CD4-positive, alpha-beta T cell treated with Interleukin-6 at 100 ng/mL for 8 hours (primary cell): Measurements from ENCODE around the gene TMEM186.
"Not testable (repeated sequence)": the region's sequence is repeated elsewhere in the genome, so short reads cannot be mapped to it uniquely, and the experiment has no call there.

Experiments
- DNase-seq: peaks from one replicate; pipeline ENCODE4 v3.0.0-alpha.2; 2020; ENCODE audit warnings: mixed read lengths, low spot score

Gene TMEM186

DNA sequence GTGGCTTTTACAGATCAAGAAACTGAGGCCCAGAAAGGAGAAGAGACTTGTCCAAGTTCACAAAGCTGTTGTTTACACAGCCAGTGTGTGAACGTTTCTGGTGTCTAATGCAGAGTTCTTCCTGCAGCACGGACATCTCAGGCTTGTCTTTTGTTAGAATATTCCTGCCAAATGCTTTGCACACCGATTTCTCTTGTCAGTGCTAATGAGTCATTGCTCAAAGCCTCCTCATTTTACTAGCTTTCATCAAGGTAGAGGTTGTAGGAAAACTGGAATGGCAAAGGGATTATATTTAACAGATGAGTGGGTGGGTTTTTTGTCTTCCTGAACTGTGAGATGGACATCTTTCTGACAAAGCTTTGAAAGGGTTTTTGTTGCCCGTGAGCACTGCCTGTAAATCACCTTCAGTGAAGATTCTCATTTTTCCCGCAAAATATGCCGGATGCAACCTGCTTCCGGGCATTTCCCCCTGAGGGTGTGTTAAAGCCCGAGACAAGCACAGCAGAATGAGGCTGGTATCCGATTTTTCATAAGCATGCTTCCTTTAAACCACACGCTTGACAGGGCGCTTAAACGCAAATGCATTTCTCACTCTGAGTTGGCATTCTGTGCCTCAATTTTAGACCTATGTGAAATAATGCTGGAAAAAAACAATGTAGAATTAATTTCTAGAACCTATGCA lies 14.9 kb upstream of the TMEM186 start:
- DNase-seq: no peak

DNA sequence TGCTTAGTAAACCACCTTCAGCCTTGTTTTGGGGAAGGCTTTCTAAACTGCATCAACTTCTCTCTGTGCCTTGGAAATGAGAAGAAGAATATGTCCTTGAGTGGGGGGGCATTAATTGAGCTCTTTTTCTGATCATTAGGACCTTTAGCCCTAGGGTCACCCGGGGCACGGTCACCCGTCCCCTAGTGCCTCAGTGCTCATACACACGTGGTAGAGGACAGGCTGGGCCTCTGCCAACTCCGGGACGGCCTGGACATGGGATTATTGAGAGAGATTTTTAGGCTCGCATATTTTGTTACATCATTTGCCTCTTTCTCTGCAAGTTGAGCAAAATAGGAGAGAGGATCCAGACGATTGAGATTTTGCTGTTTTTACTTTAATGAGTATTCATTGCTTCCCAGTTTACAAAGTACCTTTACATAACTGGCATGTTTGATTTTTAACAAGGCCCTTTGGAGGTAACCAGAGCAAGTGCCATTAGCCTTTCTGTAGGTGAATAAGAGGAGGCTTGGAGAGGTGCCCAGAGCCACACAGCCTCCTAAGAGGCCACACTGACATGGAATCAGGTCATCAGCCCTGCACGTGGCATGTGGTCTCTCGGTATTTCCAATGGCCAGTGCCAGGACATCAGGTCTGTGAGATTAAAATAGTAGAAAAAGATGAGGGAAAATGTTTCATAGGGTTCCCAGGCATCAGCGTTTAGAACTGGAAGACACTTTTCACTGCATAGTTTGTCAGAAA lies 11.3 kb upstream of the TMEM186 start:
- no peak for DNase-seq

DNA sequence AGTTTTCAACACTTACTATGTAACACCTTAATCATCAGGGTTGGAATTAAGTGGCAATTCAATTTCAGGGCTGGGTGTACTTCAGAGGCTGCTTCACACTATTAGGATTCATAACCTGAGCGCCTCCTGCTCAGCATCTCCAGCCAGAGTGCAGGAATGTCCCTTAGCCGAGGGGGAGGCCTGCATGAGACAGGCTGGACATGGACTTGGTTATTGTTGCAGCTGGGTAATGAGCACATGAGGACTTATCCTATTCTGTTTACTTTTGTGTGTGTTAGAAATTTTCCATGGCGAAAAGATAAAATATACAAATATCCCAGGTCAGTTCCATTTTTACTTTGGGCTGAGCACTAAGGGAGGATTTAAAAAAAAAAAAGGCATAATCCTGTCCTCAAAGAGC lies 10.6 kb upstream of the TMEM186 start:
- DNase-seq: no peak

DNA sequence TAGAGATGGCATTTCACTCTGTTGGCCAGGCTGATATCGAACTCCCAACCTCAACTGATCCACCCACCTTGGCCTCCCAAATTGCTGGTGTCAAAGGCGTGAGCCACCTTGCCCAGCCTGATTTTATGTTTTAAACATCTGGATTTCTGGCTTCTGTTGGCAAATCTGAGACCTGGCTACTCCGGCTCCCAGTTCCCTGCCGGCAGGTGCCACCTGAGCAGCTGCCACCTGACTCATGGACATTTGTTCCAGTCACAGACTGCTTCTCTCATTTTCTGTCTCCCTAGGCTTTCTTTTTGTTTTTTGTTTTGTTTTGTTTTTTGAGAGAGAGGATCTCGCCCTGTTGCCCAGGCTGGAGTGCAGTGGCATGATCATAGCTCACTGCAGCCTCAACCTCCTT lies 9.8 kb upstream of the TMEM186 start:
- no peak for DNase-seq

DNA sequence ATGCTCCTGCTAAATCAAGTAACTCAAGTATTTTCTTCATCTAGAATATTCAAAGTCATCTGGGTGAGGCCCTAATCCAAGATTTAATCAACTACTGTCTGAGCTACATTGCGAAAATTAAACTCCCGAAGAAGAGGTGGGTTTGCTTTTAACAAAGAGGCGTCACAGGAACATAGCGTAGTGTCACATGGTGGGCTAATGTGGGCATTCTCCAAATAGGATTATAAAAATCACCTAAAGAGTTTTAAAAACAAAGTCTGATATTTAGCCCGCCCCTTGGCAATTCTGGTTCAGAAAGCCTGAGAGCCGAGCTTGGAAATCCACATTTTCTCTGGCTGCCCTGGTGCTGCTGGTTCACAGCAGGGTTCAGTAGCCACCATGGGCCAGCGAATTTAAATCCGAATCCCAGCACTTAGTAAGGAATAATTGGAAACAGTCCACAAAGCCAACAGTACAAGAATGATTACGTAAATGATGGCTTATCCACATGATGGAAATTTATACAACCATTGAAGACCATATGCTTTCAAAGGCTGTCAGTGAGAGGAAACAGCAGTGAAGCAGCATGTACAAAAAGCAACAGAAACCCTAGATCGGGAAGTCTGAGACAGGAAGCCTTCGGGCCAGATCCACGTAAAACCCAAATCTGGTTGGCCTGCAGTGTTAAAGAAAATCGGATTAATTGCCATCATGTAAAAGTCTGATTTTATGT lies 9.0 kb upstream of the TMEM186 start:
- no peak for DNase-seq

DNA sequence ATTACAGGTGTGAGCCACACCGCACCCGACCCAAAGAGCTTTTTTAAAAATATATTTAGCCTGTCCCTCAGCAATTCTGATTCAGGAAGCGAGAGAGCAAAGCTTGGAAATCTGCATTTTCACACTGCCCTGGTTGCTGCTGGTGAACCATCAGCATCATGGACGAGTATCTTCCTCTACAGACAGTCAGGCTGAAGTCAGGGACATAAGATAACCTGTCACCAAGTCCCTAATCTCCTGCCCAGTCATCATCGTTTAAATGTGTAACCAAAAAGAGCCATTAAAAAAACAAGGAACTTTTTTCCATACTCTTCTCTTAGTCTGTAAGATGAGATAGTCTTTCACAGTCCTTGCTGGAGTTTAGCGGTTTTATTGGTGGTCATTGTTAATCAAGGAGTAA lies 6.9 kb upstream of the TMEM186 start:
- DNase-seq: no peak

DNA sequence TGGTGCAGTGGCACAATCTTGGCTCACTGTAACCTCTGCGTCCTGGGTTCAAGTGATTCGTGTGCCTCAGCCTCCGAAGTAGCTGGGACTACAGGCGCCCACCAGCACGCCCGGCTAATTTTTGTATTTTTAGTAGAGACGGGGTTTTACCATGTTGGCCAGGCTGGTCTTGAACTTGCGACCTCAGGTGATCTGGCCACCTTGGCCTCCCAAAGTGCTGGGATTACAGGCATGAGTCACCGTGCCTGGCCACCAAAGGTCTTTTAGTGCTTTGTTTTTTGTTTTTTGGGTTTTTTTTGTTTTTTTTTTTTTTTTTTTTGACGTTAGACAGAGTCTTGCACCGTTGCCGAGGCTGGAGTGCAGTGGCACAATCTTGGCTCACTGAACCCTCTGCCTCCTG lies 6.3 kb upstream of the TMEM186 start:
- DNase-seq: not testable (repeated sequence)

DNA sequence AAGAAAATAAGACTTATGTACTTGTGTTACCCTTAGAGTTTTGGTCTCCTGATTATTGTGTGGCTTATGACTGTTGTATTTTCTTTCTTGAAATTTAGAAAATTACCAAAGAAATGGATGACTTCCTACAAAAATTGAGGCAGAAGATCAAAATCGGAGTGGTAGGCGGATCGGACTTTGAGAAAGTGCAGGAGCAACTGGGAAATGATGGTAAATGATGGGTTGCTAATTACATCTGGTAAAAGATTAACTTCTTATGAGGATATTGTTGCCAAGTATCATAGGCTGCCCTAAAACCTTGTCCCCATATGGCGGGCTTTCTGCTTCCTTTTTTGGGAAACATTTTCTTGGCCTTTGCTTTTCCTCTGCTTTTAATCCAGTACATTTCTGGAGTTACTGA lies 4.3 kb upstream of the TMEM186 start:
- no peak for DNase-seq

DNA sequence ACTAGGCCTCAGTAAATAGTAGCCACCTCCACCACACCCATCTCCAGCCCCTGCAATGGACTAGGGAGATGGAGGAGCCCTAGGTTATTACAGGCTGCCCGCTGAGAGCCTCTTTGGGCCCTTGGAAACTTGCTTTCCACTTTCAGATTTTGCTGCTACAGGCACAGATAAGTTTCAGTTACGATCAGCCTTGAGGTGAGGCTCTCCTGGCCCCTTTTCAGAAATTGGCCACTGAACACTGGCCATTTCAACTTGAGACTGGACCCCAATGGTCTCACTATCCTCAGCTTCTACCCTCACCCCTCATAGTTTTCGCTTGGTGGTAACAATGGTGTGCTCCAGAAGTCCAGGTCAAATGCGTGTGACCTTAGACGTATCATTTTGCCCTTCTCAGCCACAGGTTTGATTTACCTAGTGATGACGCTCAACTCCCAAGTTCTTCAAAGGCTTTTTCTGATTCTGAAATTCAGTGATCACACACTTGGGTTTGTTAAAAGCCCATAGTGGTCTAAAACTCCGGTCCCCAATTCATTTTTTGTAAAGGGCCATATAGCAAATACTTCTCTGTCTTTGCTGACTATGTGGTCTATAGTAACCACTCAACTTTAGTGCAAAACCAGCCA lies 1.2 kb upstream of the TMEM186 start:
- no peak for DNase-seq

DNA sequence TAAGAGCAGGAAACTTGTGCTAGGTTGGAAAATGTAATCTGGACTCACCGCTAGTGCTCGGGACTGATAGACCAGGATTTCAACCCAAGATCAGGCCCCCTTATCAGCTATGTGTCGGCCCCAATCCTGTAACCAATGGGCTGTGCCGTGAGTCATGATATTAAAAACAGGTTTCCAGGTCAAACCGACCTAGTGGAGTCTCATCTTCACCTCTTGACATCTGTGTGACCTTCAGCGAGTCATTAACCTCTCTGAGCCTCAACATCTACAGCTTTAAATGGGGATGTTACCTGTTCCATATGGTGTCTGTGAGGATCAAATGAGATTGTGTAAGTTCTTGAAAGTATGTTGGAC lies 712 bp upstream of the TMEM186 start:
- DNase-seq: no peak

DNA sequence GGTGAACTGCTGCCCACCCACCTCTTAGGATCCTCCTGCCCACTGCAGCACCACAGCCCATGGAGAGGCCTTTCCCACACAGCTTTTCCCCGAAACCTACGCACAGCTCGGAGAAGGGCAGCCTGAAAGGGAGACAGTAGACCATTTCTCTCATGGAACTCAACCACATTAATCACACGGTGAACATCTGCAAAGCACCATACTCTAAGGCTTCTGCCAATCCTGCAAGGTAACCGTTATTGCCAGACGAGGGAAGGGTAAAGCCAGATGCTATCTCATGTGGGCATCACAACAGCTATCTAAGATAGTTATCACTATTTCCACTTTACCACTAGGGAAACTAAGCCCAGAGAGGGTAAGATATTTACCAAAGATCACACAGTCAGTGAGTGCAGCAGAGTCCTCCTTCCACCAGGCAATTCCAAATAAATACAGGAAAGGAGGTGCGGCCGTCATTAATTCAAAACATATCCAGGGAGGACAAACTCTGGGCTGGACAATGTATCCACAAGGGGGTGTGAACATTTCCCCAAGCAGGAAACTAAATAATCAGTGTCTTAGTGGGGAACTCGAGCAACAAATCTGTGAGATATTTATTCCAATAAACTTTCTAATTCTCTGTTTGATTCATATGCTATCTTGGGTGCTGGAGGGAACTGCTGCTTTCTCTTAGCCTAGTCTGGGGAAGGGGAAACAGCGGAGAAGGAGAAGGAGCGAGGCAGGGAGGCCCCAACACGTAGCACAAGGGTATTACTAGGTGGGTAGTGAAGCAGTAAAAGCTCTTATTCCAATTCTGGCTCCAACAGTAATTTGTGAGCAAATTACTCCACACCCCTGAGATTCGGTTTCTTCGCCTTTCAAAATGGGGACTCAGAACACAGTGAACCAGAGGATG lies 723 bp downstream of the TMEM186 start:
- DNase-seq: no peak

DNA sequence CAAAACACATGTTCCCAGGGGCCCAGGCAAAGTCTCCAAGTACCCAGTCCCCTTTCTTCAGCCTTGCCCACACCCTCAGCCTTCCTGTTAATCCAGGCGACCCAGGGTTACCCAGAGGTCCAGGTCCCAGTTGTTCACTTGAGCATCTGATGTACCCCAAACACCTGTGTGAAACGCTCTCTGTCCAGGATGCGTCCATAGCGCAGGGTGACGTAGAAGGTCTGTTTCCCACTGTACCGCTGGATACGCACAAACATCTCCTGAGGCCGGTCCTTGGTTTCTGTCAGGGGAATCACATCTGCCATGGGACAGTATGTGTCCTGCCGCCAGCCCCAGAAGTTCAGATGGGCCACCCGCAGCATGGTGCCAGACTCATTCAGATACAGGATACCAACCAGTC lies 1.6 kb downstream of the TMEM186 start:
- DNase-seq: no peak

DNA sequence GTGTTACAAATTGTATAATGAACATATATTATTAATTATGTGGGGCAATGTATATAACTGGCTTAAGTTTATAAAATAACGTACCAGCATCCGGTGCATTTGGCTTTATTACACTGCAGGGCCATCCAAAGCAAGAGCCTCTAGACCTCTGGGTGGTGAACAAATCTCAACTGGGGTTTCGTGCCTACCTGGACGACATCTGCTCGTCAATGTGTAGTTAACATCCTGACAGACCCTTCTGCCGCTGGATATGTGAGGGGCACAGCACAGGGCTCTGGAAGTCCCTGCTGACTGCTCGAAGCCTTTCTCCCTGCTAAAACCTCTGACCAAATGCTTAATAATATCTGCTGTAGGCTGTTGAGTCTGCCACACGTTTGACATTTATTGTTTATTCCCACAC lies 2.3 kb downstream of the TMEM186 start:
- DNase-seq: no peak

DNA sequence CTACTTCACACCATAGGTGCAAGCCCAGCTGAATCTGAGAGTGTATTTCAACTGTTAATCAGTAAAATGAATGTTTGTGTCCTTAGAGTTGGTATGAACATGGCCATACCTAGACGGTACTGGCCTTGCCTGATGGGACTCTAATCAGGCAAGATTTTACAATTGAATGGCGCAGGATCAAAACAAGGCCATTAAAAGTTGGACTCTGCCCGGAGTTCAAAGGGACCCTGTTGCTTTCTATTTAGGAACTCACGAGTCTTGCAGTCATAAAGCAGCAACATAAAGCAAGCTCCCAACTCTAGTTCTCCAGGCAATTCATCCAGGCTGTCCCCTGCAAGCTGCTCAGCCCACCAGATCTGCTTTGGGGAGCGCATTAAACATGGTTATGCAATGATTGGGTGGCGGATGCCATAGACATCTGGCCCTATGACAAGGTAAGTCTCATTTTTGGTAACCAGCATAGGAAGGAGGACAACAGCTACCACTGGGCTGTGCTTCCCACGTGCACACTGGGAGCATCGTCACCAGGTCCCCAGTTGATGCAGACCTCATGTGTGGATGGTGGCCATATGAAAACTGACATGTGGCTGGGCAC lies 8.8 kb downstream of the TMEM186 start:
- no peak for DNase-seq

DNA sequence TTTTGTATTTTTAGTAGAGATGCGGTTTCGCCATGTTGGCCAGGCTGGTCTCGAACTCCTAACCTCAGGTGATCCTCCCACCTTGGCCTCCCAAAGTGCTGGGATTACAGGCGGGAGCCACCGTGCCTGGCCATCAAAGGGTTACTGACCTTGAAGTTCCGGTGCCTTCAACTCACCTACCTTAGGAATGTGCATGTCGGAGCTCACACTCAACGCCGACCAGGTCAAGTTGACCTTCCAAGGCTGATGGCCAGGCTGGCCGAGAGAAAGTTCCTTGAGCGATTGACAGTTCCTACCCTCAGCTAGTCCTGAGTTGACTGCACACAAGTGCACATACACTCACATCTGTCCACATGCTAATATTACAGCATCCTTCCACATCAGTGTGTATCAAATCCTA lies 11.1 kb downstream of the TMEM186 start:
- DNase-seq: not testable (repeated sequence)

DNA sequence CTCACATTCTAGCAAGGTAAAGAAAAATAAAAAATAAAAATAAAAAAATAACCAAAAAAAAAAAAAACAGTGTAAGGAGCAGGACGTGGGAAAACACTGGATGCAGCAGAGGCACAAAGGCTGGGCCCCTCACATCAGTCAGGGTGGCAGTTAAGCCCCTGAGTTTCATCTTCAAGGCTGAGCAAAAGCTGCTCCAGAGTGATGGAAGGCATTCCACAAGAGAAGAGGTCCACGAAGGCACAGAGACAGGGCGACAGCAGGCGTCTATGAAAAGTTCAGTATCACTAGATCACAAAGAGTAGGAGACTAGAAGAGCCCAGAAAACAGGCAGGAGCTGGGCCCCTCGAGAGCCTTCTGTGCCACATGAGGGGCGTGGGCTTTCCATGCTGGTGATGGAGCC lies 12.0 kb downstream of the TMEM186 start:
- DNase-seq: no peak

DNA sequence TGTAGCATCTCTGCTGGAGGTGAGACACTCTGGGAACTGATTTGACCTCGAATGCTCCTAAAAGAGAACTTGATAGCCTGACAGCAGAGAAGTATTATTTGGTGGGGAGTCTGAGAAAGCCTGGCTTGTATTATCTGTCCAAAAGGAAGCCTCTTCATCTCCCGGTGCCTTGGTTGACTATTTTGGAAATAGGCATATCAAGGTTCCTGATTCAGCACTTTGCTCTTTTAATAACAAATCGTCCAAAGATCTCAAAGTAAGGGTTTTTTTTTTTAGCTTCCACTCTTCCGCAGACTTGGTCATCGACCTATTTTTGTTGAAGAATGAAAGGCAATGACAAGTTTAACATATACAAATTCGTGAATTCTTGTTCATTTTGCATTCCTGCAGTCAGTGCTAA lies 14.8 kb downstream of the TMEM186 start:
- DNase-seq: no peak

DNA sequence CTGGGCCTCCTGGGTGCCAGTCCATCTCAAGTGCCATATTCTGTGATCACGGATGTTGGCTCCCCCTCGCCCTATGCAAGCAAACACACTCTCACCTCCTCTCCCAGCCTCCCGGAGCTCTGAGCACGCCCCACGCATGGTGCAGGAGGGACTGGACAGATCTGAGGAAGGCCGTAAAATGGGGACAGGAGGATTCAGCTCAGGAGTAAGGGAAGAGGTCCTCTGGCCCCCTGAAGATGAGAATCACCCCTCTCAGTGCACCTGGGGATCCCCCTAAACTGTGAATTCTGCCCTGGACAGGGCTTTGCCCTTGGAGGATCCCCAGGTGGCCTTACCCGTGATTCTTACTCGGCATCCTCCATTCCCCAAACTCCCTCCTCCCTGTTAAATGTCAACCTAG lies 15.6 kb downstream of the TMEM186 start:
- DNase-seq: no peak

DNA sequence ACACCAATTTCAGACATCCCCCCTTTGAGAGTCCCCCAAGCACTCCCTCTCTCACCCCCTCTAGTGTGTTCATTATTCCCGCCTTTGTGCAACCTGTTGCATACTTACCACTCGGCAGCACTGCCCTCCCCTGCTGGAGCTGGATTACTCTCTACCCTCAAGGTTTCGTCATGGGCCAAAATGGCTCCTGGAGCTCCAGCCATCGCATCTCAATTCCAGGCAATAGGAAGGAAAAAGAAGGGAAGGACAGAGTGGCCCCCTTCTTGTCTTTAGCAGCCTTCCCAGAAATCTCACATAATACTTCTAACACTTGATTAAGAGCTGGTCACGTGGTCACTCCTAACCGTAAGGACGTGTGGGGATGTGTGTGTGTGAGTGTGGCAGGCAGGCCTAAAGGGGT lies 20.2 kb downstream of the TMEM186 start:
- no peak for DNase-seq

DNA sequence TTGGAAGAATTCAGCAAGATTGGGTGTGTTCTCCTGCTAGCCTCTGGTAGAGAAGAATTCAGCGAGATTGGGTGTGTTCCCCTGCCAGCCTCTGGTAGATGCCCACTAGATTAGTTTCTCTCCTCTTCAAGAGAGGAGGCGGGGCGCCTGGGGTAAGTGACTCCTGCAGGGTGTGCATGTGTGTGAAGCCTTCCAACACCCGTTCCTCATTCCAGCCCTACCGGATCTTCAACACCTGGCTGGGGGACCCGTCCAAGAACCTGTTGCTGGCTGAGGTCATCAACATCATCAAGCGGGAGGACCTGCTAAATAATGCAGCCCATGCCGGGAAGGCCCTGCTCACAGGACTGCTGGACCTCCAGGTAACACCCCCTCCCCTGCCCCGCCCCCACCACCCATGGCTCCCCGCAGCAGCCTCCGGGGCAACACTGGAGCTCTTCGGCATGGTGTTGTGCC lies 21.3 kb downstream of the TMEM186 start:
- DNase-seq: no peak

DNA sequence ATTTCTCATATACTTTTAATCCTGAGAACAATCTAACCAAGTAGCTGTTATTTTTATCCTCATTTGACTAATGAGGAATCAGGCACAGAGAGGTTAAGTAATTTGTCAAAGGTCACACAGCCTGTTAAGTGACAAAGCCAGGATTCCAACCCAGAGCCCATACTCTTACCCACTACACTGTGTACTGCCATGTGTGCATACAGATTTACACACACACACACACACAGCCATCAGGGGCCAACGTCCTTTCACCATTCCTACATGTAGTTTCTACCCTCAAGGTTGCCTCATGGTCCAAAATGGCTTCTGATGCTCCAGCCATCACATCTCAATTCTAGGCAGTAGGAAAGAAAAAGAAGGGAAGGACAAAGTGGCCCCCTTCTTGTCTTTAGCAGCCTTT lies 22.1 kb downstream of the TMEM186 start:
- DNase-seq: no peak
